Germinal center (tissue), 1 donor: ENCODE data around the gene PLD4.
"Not testable (repeated sequence)": the region's sequence is repeated elsewhere in the genome, so short reads cannot be mapped to it uniquely, and the experiment has no call there.

Experiments used
- DNase-seq: peaks from one replicate; pipeline ENCODE4 v3.0.0; 2012; ENCODE audit warnings: mixed read lengths, low spot score

Gene PLD4

DNA sequence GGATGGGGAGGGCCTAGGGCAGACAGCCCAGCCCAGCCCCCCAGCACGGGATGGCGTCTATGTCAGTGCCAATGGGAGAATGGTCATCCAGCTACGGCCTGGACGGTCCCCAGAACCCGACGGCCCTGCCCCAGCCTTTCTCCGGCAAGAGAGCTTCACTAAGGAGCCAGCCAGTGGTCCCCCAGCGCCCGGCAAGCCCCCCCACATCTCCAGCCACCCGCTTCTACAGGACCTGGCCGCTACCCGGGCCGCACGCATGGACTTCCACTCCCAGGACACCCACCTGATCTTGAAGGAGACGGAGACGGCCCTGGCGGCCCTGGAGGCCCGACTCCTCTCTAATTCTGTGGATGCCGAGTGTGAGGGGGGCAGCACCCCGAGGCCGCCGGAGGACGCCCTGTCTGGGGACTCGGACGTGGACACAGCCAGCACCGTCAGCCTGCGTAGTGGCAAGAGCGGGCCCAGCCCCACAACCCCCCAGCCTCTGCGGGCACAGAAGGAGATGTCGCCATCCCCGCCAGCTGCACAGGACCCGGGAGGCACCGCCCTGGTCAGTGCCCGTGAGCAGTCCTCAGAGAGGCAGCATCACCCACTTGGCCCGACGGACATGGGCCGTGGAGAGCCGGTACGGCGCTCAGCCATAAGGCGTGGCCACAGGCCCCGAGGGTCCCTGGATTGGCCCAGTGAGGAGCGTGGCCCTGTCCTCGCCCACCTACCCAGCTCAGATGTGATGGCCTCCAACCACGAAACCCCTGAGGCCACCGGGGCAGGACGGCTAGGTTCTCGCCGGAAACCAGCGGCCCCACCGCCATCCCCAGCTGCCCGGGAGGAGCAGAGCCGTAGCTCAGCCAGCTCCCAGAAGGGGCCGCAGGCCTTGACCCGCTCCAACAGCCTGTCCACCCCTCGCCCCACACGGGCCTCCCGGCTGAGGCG is 37.7 kb upstream of the PLD4 start:
- no peak for DNase-seq

DNA sequence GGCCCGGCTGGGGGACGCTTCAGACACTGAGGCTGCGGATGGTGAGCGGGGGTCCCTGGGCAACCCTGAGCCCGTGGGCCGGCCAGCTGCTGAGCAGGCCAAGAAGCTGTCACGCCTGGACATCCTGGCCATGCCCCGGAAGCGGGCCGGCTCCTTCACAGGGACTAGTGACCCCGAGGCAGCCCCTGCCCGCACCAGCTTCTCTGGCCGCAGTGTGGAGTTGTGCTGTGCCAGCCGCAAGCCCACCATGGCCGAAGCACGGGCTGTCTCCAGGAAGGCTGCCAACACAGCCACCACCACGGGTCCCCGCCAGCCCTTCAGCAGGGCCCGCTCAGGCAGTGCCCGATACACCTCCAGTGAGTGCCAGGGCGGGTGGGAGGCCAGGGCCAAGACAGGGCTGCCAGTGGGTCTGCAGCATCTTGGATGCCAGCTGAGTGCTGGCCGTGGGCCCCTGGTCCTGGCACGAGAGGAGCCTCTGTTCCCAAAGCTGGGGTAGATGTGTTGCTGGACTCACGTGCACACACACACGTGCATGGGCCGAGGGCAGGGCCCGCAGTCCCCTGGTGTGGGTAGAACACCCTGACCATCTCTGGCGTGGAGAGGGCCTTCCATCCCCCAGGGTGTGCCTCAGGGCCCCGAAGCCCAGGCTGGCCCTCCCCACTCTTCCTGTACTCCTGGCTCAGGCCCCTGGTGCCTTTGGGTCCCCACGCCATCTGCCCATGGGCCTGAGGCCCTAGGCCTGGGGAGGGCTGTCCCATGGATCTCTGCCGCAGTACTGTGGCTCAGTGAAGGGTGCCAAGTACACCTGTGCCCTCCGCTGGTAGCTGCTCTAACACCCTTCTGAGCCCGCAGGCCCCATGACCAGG is 36.8 kb upstream of the PLD4 start:
- DNase-seq, result no peak

DNA sequence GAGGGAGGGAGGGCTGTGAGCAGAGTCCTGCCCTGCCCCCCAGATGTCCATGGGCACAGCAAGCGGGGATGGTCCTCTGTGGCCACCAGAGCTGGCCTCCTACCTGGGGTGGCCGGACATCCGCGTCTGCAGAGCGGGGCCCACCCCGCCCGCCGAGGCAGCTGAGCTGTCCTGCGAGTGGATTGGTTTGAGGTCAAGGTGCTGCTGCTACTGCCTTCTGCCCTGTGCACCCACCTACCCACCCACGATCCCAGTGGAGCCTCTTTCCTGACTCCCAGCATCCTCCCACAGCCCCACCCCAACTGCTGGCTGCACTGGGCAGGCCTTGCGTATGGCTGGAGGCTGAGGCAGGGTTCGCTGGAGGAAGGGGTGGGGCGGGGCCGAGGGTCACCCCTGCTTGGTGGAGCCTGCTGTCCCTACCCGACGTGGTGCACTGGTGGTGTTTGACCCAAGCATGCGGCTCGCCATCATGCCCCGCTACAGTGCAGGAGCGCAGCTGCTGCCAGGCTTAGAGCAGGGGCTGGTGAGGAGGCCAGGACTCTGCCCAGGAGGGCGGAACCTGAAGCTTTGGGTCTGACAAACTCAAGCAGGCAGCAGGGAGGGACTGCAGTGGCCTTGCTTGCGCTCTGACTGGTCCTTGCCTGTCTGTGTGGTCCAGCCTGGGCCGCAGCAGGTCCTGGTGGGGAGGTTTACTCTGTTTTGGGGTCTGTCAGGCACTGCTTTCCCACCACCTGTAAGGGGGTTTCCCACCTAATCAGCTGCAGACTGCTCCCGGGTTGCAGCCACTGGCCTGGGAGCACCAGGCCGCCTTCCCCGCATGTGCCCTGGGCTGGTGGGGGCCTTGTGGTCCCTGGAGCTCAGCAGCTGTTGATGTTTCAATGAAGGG is 35.9 kb upstream of the PLD4 start:
- no peak for DNase-seq

DNA sequence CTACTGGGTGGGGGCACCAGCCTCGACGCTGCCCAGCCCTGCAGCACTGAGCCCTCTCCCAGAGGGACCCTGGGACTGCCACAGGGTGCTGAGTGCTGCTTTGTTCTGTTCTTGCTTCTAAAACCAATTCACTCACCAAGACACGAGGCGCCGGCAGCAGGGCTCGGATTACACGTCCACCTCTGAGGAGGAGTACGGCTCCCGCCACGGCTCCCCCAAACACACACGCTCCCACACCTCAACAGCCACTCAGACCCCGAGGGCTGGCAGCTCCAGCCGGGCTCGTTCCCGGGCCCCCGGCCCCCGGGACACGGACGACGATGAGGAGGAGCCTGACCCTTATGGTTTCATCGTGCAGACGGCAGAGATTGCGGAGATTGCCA is 35.3 kb upstream of the PLD4 start:
- no peak for DNase-seq

DNA sequence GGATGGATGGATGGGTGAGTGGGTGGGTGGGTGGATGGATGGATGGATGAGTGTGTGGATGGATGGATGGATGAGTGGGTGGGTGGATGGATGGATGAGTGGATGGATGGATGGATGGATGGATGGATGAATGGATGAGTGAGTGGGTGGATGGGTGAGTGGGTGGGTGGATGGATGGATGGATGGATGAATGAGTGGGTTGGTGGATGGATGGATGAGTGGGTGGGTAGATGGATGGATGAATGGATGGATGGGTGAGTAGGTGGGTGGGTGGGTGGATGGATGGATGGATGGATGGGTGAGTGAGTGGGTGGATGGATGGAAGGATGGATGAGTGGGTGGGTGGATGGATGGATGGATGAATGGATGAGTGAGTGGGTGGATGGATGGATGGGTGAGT is 34.4 kb upstream of the PLD4 start:
- DNase-seq, result not testable (repeated sequence)

DNA sequence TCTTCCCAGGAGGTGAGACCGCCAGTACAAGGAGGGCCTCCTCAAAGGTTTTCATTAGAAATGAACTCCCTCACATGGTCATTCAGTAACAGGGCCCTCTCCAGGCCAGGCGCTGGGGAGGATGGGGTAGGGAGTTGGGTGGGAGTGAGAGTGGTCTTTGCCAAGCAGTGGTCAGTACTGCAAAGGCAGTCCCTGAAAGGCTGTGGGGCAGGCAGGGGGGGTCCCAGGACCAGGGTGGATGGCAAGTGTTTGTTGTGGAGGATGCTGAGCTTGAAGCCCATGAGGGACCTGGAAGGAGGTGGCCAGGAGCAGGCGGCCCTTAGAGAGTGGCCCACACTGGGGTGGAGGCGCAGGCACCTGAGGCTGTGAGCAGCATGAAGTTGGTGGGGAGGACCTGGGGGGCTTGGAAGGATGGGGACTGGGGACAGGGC is 33.5 kb upstream of the PLD4 start:
- no peak for DNase-seq

DNA sequence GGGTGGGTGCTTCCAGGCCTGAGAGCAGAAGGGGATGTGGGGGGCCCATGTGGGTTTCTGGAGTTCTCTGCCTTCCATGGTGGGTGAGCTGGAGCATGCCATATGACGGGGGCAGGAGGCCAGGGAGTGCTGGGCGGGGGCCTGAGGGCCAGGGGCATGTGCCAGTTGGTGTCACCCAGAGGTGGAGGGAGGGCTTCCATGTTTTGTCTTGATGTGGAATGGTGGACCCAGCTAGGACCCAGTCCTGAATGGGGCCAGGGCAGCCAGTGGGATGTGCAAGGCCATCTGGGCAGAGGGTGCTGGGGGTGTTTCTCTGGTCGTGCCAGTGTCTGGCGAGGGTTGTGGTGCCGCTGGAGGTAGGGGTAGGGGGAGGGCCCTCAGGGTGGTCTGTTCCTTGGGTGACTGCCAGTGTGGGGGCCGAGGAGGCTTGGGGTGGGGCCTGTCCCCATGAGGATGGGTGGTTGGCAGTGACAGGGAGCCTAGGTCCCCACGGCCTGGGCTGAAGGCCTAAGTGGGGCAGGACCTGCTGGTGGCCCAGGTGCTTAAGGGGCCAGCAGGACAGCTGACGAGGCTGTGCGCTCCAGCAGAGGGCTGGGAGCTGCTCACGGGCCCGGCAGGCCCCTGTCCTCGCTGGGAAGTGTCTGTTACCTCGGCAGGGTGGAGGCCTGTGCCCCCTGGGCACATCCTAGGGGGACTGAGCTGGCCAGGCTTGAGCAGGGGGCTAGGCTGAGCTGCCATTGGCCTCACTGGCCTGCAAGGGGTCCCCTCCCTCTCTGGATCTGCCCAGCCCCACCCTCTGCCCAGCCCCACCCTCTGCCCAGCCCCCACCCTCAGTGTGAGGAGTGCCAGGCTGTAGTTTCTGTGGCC is 32.8 kb upstream of the PLD4 start:
- DNase-seq, result no peak

DNA sequence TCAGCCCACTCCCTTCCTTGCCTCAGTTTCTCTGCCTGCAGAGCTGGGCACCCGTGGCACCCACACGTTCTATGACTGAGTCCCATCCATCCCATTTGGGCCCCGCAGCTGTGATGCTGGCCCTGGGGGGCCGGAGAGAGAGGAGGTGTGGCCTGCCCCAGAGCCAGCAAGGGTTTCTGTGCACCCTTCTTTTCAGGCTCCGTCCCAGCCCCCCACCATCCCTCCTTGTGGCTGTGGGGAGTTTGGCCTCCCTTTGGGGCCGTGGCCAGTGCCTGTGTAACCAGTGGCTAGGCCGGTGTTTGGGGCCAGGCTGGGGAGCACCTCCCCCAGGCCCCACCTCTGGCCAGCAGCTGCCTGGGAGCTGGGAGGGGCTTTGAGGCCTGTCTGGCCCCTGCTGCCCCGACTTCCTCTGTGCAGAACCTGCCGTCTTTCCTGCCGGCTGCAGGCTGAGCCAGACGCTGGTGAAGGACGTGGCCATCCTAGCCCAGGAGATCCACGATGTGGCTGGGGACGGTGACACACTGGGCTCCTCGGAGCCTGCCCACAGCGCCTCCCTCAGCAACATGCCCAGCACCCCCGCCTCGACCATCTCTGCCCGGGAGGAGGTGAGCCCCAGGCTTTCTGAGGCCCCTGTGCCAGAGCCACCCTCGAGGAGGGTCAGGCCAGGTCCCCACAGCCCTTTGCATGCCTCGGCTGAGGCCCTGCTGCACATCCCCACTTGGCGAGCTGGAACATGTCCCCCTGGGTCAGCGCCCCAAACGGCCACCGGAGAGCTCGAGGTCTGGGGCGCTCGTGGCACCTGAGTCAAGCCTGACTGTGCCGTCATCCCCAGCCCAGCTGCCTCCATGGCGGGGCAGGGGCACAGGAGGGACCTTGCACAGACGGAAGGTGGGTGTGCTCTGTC is 31.9 kb upstream of the PLD4 start:
- no peak for DNase-seq

DNA sequence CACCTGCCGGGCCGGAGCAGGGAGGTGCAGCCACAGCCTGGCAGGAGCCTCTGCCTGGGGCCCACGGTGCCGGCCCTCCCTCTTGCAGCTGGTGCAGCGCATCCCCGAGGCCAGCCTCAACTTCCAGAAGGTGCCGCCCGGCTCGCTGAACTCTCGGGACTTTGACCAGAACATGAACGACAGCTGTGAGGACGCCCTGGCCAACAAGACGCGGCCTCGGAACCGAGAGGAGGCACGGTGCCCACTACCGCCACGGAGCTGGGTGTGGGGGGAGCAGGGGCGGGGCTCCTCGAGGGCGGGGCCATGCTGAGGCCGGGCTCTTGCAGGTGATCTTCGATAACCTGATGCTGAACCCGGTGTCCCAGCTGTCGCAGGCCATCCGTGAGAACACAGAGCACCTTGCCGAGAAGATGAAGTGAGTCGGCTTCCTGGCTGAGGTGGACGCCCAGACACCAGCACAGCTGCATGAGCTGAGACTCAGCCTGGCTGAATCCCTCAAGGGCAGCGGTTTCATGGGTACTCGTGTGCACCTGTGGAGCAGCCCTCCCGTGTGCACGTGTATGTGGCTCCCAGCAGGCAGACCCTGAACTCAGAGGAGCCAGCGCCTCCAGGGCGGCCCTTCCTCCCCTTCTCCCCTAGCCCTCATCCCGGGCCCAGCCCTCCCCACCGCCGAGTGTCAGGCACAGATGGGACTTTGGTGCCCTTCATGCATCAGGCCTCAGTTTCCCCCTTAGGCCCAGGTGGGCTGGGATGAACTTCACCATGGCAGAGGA is 31.1 kb upstream of the PLD4 start:
- no peak for DNase-seq

DNA sequence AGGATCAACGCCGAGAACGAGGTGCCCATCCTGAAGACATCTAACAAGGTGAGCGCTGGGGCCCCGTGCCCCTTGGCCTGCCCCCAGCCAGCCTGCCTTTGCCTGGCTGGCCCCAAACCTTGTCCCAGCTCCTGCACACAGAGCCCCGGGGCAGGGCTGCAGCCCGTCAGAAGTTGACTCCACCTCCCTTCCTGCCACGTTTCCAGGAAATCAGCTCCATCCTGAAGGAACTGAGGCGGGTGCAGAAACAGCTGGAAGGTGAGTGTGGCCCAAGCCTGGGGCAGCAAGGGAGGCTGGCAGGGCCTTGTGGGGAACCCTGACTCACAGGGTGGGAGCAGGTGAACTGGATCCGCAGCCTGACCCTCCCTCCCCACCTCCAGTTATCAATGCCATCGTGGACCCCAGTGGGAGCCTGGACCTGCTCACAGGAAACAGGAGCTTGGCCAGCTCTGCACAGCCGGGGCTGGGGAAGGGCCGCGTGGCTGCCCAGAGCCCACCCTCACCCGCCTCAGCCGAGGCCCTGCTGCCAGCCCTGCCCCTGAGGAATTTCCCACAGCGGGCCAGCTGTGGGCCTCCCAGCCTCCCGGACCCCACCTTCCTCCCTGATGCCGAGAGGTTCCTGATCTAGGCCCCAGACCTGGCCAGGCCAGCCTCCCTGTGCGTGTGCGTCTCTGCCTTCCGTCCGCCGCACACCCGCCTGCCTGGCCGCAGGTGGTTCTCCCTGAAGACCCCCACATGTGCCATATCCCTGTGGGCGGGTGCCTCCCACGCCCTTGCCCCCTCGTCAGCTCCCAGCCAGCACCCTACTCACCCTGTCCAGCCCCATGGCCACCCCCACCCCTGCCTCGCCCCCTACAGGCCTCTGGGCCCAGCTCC is 30.1 kb upstream of the PLD4 start:
- DNase-seq, result no peak

DNA sequence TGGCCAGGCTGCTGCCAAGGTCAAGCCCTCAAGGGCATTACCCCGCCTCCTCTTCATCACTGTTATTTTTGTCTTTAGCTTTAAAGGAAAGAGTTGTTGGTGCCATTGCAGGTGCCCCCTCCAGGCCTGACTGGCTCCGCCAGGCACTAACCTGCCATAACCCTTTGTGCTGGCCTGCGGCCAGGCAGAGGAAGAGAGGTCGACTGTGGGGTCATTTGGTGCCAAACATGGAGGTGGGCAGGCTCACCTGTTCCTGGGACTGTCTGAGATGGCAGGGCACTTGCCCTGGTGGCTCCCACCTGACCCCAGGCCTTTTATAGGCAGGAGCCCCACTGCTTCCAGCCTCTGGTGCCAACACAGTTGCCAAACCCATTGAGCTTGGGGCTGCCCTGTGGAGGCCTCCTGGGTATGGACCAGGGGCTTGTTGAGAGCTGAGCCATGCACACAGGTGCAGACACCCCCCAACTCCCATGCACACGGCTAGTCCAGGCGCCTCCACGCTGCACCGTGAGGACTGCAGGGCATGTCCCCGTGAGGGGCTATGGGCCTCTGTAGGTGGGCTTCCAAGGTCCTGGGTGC is 29.4 kb upstream of the PLD4 start:
- DNase-seq, result no peak

DNA sequence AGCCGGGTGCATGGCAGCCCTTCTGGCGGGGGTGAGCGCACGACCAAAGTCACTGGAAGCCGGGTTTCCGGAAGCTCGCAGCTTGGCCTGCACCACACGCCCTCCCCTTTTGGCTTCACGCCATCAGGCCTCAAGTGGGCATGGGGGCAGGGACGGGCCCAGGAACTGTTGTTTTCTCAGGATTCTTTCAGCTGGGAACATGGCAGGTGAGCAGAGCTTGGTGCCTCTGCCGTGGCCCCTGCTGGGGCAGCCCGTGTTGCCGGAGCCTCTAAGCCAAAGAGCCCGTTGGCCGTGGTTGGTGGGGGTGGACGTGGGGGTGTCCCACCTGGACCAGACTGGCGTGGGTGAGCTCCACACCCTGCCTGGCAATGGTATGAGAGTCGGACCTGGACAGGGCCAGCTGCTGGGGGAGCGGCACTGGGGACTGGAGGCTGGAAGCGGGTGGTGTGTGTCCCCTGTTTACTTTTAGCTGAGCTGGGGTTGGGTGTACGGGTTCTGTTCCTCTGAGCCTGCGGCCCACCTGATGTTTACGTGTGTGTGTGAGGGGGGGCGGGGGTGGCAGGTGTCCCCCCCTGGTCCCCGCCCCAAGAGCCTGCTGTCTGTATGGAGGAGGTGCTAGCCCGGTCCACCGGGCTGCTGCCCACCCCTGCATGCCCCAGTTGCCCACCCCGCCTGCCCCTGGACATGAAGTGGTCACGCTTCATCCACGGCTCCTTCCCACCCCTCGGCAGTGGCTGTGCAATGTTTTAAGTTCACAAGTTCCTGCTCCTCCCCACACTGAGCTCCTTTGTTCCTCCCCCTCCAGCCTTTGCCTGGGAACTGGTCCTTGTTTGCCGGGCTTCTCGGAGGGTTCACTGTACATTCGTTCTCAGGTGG is 28.7 kb upstream of the PLD4 start:
- no peak for DNase-seq

DNA sequence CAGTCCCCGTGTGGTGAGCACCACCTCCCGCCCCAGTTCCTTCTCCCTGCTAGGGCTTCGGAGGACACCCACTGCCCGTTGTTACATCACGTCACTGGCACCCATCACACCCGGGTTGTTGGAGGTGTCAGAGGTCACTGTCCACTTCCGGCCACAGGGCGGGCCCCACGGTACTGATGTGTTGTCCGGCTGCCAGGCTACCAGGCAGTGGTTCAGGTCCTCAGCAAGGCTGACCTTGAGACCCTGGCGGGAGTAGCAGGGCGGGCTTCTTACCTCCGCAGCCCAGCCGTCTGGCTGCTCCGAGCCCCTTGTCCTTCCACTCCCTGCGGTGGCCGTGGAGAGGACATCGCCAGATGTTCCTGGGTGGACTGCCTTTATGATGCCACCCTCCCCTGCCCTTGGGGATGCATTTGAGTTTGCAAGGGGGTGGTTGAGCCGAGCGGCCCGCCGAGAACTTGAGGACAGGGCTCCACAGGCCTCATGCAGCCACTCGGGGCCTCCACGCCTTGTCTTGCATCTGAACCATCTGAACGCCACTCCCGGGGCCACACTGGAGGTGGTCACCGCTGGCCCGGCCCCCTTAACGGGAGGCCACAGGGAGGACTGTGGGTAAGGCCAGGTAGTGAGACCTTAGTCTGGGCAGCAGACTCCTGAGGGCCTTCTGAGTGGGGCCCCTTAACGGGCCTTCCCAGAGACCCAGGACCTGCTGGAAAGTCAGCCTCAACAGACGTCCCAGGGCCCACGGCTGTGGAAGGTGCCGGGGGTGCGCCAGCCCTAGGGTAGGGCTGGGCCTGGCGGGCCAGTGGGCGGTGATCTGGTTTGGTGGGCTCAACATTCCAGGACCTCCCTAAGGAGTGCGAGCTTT is 27.1 kb upstream of the PLD4 start:
- DNase-seq, result no peak

DNA sequence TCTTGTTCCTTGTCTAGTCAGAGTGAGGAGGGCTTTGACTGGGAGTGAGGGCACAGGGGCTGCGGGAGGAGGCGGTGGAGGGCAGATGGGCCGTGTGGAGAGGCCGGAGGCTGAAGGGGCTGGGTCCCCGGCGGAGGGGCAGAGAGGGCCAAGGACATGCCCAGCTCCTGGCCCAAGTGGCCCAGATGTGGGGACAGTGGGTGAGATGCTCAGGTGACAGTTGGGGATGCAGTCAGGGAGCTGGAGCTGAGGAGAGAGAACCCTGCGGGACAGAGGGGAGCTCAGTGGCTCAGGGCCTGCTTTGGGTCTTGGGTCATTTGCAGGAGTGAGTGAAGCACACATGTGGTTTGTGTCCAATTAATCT is 26.5 kb upstream of the PLD4 start:
- DNase-seq, result no peak

DNA sequence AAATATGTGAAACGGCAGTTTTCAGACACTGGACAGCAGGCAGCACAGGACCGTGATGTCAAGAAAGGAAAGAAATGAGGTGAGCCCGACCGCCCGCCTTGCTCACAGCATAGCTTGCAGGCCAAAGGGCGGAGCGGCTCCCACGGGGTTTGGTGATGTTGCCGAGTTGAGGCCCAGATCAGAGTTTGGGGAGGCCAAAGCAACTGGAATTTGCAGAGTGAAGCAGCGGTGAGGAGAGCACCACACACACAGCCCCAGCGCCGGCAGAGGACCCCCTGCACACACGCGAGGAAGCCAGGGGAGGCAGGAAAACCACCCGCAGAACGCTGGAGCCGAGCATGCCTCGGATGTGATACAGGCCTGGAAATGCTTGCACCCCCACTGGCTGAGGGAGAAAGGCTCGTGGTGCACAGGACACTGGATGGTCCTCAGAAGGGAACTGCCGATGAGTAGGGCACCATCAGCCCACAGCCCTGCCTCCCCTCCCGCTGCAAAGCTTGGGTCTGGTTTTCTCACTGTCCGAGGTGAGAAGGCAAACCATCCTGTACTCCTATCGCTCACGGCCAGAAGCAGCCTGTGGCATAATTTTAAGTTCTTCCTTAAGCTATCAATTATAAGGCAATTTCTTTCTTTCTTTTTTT is 25.7 kb upstream of the PLD4 start:
- no peak for DNase-seq
